D341Med (cell line): ENCODE measurements around the gene MTHFD2L.
"Not testable (repeated sequence)": the region's sequence is repeated elsewhere in the genome, so short reads cannot be mapped to it uniquely, and the experiment has no call there.

Source experiments
- DNase-seq: peaks from one replicate; pipeline ENCODE4 v3.0.0; 2012; ENCODE audit warnings: low spot score

The MTHFD2L gene

GRCh38 chr4:74335341-74336021, 177.6 kb downstream of the MTHFD2L start:
- DNase-seq = no peak

DNA sequence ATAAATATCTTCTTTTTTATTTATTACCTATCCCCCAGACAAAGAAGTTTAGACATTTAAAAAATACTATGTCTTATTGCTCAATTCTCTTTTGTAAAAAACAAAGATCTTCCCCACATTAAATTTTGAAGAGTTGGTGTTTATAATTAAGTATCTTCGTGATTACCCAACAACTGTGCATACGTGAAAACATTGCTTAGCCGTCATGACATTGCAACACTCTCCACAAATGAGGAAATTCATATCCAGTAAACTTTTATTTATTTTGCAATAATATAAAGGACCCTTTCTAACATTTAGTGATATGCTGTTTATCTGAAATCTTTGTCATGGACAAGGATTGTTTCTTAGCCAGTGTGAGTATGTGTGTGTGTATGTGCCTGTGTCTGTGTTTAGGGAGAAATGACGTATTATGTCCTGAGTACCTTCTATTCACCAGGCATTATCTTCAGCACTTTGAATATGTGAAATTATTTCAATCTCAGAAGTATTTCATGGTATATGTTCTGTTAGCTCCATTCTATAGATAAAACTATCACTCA, 180.9 kb downstream of the MTHFD2L start:
- no peak for DNase-seq

DNA sequence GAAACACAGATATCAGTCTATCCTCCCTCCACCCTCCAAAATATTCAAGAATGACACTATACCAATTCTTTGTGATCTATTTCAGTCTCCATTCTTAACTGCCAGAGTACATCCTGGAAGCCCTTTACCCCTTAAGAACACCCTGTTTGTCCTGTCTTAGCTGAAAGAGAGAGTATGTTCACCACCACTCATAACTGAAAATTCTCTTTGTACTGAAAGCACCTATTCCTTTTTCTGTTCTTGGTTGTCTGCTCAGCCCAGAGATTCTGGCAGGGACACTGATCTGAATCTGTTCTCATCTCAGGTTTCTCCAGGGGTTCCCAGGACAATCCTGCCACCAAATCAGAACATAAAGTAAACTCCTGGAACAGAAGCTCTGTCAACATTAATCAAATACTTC, 181.6 kb downstream of the MTHFD2L start:
- no peak for DNase-seq

- not testable (repeated sequence) for DNase-seq
These were observed 182.5 kb downstream of the MTHFD2L start for GRCh38 chr4:74340421-74340820.

DNA sequence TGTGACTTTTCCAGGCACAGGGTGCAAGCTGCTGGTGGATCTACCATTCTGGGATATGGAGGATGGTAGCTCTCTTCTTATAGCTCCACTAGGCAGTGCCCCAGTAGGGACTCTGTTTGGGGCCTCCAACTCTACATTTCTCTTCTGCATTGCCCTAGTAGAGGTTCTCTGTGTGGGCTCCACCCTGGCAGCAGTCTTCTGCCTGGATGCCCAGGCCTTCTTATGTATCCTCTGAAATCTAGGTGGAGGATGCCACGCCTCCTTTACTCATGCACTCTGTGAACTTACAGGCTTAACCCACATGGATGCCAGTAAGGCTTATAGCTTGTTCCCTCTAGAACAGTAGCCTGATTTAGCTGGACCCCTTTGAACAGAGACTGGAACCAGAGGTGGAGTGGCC, 186.1 kb downstream of the MTHFD2L start:
- DNase-seq = no peak
